Erythroblast (primary cell): Measurements from ENCODE around the gene LMO2.

Experiments used
- GATA1 ChIP-seq: IDR thresholded peaks from 2 replicates; pipeline ENCODE4 v1.6.1; 2011; ENCODE audit warnings: low read depth, mild to moderate bottlenecking, control low read depth, low read length, moderate library complexity
- POLR2A ChIP-seq: IDR thresholded peaks from 2 replicates; pipeline ENCODE4 v1.6.1; 2011; ENCODE audit warnings: mild to moderate bottlenecking, low read length

DNA sequence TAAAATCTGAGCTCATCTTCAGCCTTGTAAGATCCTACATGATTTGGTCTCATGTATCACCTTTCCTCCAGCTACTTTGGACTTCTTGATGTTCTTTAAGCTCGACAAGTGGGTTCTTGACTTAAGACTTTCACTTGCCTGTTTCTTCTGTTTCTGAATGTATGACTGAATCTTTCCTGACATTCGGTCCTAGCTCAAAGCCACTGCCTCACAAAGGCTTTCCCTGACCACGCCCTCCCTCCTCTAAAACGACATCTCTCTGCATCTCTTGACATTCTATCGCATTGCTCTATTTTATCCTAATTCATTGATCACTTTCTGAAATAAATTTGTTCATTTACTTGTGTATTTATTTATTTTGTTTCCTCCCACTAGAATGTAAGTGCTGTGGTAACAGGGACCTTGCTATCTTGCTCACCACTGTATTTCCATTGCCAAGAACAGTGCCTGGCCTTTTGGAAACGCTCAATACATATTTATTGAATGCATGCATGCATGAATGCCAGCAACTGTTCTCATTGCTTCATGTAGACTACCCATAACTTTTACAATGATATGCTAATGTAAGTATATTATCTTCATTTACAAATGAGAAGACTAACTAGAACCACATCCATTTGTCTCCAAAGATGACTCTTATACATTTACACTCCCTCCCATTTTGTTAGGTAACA is 43.0 kb downstream of the LMO2 start:
- TF ChIP-seq POLR2A (no peak), GATA1 (no peak)
